HG03442 (cell line): ENCODE measurements around the gene LRP5.

Experiments
- ATAC-seq: cut with Tn5 transposase; IDR thresholded peaks from one replicate; pipeline ENCODE4 v1.9.1; 2021; ENCODE audit warnings: mild to moderate bottlenecking, moderate library complexity; ENCODE audit not compliant: unreplicated experiment

The LRP5 gene

DNA sequence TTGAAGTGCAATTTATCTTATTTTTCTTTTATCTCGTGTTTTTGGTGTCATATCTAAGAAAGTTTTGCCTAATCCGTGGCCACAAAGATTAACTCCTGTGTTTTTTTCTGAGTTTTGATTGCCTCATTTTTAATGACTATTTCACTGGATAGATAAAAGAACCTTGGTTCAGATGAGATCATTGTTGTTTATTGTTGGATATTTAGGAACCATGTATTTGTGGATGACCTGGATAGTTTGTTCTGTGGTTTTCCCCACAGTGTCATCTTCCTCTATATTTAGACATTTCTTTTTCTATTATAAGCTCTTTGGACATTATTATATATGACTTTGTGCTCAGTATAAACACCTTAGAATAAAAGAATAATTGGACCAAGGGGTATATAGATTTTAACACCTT, 185.4 kb downstream of the LRP5 start:
- ATAC-seq, result no peak

DNA sequence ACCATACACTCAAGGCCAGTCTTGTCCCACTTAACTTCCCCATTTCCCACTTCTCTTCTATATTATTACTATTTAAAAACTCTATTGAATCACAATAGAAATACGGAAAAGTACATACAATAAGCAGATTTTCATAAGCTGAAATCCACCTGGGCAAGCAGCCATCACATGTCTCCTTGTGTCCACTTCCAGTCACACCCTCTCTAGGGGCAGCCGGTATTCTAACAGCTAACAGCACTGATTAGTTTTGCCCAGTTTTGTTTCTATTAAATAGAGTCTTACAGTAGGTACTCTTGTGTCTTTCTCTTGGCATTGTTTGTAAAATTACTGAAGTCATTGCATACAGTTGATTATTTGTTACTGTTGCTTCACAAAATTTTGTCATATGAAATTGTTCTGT, 185.9 kb downstream of the LRP5 start:
- no peak for ATAC-seq
